ENCODE measurements around the gene TMPRSS9.
"Not testable (repeated sequence)": the region's sequence is repeated elsewhere in the genome, so short reads cannot be mapped to it uniquely, and the experiment has no call there.

Gene TMPRSS9

DNA sequence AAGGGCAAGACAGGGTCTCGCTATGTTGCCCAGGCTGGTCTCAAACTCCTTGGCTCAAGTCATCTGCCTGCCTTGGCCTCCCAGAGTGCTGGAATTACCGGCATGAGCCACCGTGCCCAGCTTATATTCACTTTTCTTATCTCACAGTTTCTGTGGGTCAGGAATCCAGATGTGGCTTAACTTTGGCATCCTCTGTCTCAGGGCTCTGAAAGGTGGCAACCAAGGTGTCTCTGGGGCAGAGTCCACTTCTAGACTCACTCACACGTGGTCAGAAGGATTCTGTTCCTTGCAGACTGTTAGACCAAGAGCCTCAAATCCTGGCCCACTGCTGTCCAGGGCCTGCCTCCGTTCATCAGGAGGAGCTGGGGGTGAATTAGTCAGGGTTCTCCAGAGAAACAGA is 104.3 kb downstream of the TMPRSS9 start:
- peak in 1 of 3 donors; percentile 14 for DNase-seq

DNA sequence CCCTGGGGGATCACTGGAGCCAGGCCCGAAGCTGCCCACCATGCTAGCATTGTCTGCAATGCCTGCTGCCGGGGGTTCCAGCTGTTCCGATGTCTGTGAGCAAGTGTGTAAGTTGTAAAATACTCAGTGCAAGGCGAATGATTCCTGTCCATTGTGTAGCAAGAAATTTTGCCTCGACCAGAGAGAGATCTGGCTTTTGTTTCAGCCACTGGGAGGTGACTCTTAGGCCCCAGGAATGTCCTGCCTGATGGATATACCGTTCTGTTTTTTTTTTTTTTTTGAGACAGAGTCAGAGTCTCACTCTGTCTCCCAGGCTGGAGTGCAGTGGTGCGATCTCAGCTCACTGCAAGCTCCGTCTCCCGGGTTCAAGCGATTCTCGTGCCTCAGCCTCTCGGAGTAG is 108.5 kb downstream of the TMPRSS9 start:
- DNase-seq: no peak

DNA sequence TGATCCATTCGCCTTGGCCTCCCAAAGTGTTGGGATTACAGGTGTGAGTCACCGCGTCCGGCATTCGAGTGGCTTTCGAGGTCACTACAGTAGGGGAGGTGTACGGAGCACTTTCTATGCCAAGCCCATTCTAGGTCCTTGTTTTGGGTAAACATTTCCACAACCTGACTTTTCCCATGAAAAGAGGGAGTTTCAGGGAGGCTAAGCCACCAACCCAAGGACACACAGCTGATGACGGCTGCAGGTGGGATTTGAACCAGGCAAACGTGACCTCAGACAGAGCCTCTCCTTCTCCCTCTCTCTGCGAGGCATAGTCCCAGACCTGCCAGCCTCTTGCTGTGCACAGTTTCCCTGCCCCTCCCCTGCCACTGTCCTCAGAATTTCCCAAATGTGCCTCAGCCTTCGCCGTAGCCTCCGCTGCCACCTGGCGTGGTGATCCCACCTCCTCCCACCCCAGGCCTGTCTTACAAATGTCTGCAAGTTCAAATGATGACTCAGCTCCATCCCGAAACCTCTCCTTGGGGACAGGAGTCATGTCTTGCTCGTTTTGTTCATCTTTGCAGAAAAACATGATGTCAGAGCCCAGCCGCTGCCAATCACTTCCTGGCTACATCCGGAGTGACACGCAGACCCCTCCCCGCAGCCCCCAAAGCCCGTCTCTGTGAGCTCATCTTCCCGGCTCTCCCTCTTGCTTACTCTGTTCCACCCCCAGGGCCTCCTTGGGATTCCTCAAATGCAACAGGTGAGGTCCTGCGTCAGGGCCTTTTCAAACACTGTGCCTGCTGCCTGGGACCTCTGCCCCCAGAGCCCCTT is 109.2 kb downstream of the TMPRSS9 start:
- peak; percentile 65 to 74 (median 66) for DNase-seq

DNA sequence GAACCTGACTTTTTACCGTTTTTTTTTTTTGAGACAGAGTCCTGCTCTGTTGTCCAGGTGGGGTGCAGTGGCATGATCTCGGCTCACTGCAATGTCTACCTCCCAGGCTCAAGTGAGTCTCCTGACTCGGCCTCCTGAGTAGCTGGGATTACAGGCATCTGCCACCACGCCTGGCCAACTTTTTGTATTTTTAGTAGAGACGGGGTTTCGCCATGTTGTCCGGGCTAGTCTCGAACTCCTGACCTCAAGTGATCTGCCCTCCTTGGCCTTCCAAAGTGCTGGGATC is 109.8 kb downstream of the TMPRSS9 start:
- DNase-seq: not testable (repeated sequence)

DNA sequence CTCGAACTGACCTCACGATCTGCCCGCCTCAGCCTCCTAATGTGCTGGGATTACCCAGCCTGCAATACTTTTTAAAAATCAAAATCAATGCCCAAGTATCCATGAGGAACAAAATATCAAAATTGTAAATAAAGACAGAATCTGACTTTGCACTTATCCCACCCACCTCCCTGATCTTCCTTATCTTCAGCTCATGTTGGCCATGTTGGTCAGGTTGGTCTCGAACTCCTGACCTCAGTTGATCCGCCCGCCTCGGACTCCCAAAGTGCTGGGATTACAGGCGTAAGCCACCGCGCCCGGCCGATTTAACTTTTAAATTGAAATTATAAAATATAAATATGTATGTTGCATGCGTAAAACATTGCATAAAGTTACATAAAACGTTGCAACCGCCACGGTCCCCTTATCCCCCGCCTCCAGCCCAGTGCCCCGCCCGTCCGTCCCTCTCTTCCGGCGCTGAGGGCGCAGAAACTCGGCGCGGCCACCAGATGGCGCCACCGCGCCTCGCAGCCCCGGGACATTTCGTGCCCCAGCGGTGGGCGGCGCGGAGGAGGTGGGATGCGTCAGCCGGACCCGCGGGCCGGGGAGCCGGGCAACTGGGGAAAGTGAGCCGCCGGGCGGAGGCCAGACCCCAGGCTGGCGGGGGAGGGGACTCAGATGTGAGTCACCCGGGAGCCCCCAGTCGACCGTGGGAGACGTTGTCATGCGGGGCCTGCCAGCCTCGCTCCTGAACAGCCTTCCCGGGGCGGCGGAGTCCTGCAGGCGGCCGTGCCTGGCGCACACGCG is 114.4 kb downstream of the TMPRSS9 start:
- DNase-seq: peak; percentile 99 to 100 (median 99)

DNA sequence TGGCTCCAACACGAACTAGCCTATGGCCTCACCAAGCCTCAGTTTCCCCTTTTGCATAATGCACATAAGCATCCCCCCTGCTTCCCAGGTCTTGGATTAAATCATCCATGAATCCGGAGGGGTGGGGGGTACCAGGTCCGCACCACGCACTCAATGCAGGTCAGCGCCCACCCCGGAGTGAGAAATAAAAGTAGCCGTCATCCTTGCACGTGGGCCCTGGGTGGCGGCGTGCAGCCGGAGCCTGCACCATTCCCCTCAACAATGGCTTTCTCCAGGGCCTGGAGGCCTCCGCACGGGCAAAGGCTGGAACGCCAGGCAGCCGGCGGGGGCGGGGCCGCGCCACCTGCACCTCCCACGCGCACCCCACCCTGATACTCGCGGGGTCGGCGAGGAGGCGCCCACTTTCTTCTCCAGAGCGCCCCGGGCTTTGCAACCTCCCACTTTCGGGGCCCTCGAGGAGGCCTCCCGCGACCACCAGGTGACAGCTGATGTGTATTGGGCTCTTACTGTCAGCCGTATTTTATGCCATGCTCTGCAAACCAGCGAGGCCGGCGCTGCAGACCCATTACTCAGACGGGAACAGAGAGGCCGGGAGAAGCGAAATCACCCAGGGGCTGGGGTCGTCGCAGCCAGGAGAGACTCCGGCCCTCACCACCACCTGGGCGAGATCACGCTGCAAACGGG is 115.1 kb downstream of the TMPRSS9 start:
- DNase-seq: peak in 2 of 3 donors; percentile 54 to 75

Measured in suppressor macrophage treated with lipopolysaccharide for 1 hour (primary cell).